Measurements from ENCODE around the gene SYNDIG1. TPM values are rescaled to one million over a fixed set of nuclear protein-coding genes. Genes with fewer than 3 reads are reported as not detected.

Gene SYNDIG1
- total RNA-seq, 4 donors from 2014 or later, result 0.27 to 0.32 TPM; not detected in 2

- intact Hi-C loops (cut with DNase I; ENCODE audit: low total_unique reads) (no loop called here), in situ Hi-C loops (cut with MboI; ENCODE audit: low pct_ligation_motif_present in 1 of 4, low pct_unique_long_range_greater_than_20kb in 1 of 4, low sequenced_read_pairs in 3 of 4) (loop anchor here in 1 of 4 donors (25.0 kb wide), 1 partner anchor 101 kb away; no protein-coding TSS in a partner anchor)
- Histone ChIP-seq H3K4me1 (no peaks in the 10 kb centered on the region), H3K9me3 (no peaks in the 10 kb centered on the region), H3K4me3 (no peak overlapping the region), H3K36me3 (no peaks in the 10 kb centered on the region), H3K27me3 (no peaks in the 10 kb centered on the region), H3K27ac (no peak overlapping the region)
- no peak for DNase-seq
- no peak for TF ChIP-seq POLR2AphosphoS5 (IDR thresholded peaks at IDR 0.05)
- TF ChIP-seq EP300 (IDR thresholded peaks at IDR 0.05; ENCODE audit: low read depth), result no peak
- TF ChIP-seq CTCF (IDR thresholded peaks at IDR 0.05), result no peak
- no peak for TF ChIP-seq POLR2A (IDR thresholded peaks at IDR 0.05)
- 89 to 95% methylated on average over 4 to 5 of the region's 5 CpGs for WGBS, 2 donors (ENCODE audit: low coverage in 1 of 2)
Measured at GRCh38 chr20:24611360-24612140, 142.1 kb downstream of the SYNDIG1 start.

- TF ChIP-seq CTCF (IDR thresholded peaks at IDR 0.05) (no peak), POLR2AphosphoS5 (IDR thresholded peaks at IDR 0.05) (no peak), POLR2A (IDR thresholded peaks at IDR 0.05) (no peak), EP300 (IDR thresholded peaks at IDR 0.05; ENCODE audit: low read depth) (no peak)
- Histone ChIP-seq H3K27ac (no peak overlapping the region), H3K9me3 (no peaks in the 10 kb centered on the region), H3K4me3 (no peak overlapping the region), H3K27me3 (no peaks in the 10 kb centered on the region), H3K36me3 (no peaks in the 10 kb centered on the region), H3K4me1 (no peaks in the 10 kb centered on the region)
- no peak for DNase-seq
- in situ Hi-C loops (cut with MboI; ENCODE audit: low pct_ligation_motif_present in 1 of 4, low pct_unique_long_range_greater_than_20kb in 1 of 4, low sequenced_read_pairs in 3 of 4) (loop anchor here in 1 of 4 donors (25.0 kb wide), 1 partner anchor 99 kb away; no protein-coding TSS in a partner anchor), intact Hi-C loops (cut with DNase I; ENCODE audit: low total_unique reads) (no loop called here)
- 84 to 100% methylated on average over 1 to 16 of the region's 16 CpGs for WGBS, 2 donors (ENCODE audit: low coverage in 1 of 2)
Measured at GRCh38 chr20:24612799-24613775, 143.7 kb downstream of the SYNDIG1 start.

DNA sequence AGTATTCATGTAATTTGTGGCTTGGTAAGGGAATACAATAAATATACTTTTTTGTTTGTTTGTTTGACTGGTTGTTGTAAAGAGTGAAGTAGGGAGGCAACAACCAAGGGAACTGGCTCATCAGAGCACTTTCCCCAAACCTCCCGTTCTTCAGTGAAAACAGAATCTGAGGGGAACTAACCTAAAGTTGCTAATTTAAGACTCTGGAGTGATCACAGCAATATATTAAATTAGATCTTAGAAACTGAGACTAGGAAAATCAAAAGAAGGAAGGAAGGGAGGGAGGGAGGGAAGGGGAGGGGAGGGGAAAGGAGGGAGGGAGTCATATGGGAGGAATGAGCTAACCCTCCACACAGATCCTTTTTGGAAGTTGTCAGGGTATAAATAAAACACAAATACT, 144.9 kb downstream of the SYNDIG1 start:
- H3K27me3 ChIP-seq, result no peaks in the 10 kb centered on the region
- intact Hi-C loops (cut with DNase I; ENCODE audit: low total_unique reads), result no loop called here
- TF ChIP-seq CTCF (IDR thresholded peaks at IDR 0.05) (no peak), POLR2AphosphoS5 (IDR thresholded peaks at IDR 0.05) (no peak), EP300 (IDR thresholded peaks at IDR 0.05; ENCODE audit: low read depth) (no peak), POLR2A (IDR thresholded peaks at IDR 0.05) (no peak)
- no peaks in the 10 kb centered on the region for H3K36me3 ChIP-seq
- DNase-seq, result no peak
- no peak overlapping the region for H3K4me3 ChIP-seq
- no peaks in the 10 kb centered on the region for H3K4me1 ChIP-seq
- WGBS, 2 donors (ENCODE audit: low coverage in 1 of 2), result 47 to 75% methylated on average over 1 of the region's 1 CpG
- no peak overlapping the region for H3K27ac ChIP-seq
- no peaks in the 10 kb centered on the region for H3K9me3 ChIP-seq
- in situ Hi-C loops (cut with MboI; ENCODE audit: low pct_ligation_motif_present in 1 of 4, low pct_unique_long_range_greater_than_20kb in 1 of 4, low sequenced_read_pairs in 3 of 4), result loop anchor here in 1 of 4 donors (25.0 kb wide), 1 partner anchor 98 kb away; no protein-coding TSS in a partner anchor

GRCh38 chr20:24615353-24615752, 145.9 kb downstream of the SYNDIG1 start:
- no peak for DNase-seq
- TF ChIP-seq POLR2AphosphoS5 (IDR thresholded peaks at IDR 0.05) (no peak), CTCF (IDR thresholded peaks at IDR 0.05) (no peak), EP300 (IDR thresholded peaks at IDR 0.05; ENCODE audit: low read depth) (no peak), POLR2A (IDR thresholded peaks at IDR 0.05) (no peak)

More at GRCh38 chr20:24615353-24615752, 145.9 kb downstream of the SYNDIG1 start:
- Histone ChIP-seq H3K9me3 (no peaks in the 10 kb centered on the region), H3K4me3 (no peak overlapping the region), H3K4me1 (no peaks in the 10 kb centered on the region), H3K36me3 (no peaks in the 10 kb centered on the region), H3K27me3 (no peaks in the 10 kb centered on the region), H3K27ac (no peak overlapping the region)
- WGBS, 2 donors (ENCODE audit: low coverage in 1 of 2), result 73 to 88% methylated on average over 3 to 8 of the region's 8 CpGs
- in situ Hi-C loops (cut with MboI; ENCODE audit: low pct_ligation_motif_present in 1 of 4, low pct_unique_long_range_greater_than_20kb in 1 of 4, low sequenced_read_pairs in 3 of 4), result loop anchor here in 1 of 4 donors (25.0 kb wide), 1 partner anchor 97 kb away; no protein-coding TSS in a partner anchor
- intact Hi-C loops (cut with DNase I; ENCODE audit: low total_unique reads), result no loop called here

Data from transverse colon (tissue), 4 donors.